Superior temporal gyrus (tissue), 1 donor: ENCODE results near the gene ENTR1.
"Not testable (repeated sequence)": the region's sequence is repeated elsewhere in the genome, so short reads cannot be mapped to it uniquely, and the experiment has no call there.

ENCODE experiments used
- DNase-seq: peaks from one replicate; pipeline ENCODE4 v3.0.0-alpha.2; 2016; ENCODE audit errors: extremely low spot score

ENTR1 gene

GRCh38 chr9:136438548-136439480, 28.4 kb upstream of the ENTR1 start:
- DNase-seq: no peak

GRCh38 chr9:136437839-136438547, 27.6 kb upstream of the ENTR1 start:
- DNase-seq: no peak

- DNase-seq: no peak
These were observed 27.0 kb upstream of the ENTR1 start for GRCh38 chr9:136437430-136437829.

GRCh38 chr9:136436055-136436634, 25.7 kb upstream of the ENTR1 start:
- DNase-seq: no peak

GRCh38 chr9:136434580-136435169, 24.3 kb upstream of the ENTR1 start:
- no peak for DNase-seq

- DNase-seq: no peak
These were observed 23.6 kb upstream of the ENTR1 start for GRCh38 chr9:136433849-136434579.

GRCh38 chr9:136433043-136433715, 22.8 kb upstream of the ENTR1 start:
- no peak for DNase-seq

- DNase-seq: no peak
These were observed 22.2 kb upstream of the ENTR1 start for GRCh38 chr9:136432591-136432990.

GRCh38 chr9:136431782-136432350, 21.5 kb upstream of the ENTR1 start:
- no peak for DNase-seq

GRCh38 chr9:136430588-136431234, 20.3 kb upstream of the ENTR1 start:
- DNase-seq: no peak

GRCh38 chr9:136429683-136430491, 19.5 kb upstream of the ENTR1 start:
- no peak for DNase-seq

GRCh38 chr9:136429075-136429628, 18.7 kb upstream of the ENTR1 start:
- DNase-seq: no peak

- DNase-seq: no peak
These were observed 16.4 kb upstream of the ENTR1 start for GRCh38 chr9:136426787-136427186.

GRCh38 chr9:136425367-136425766, 15.0 kb upstream of the ENTR1 start:
- not testable (repeated sequence) for DNase-seq

- no peak for DNase-seq
These were observed 14.4 kb upstream of the ENTR1 start for GRCh38 chr9:136424750-136425362.

GRCh38 chr9:136423432-136424146, 13.2 kb upstream of the ENTR1 start:
- DNase-seq: no peak

- DNase-seq: no peak
These were observed 12.5 kb upstream of the ENTR1 start for GRCh38 chr9:136422876-136423275.

GRCh38 chr9:136421791-136422190, 11.4 kb upstream of the ENTR1 start:
- no peak for DNase-seq
